Hematopoietic multipotent progenitor cell treated with erythropoietin and hydrocortisone succinate and interleukin-3 and kit ligand, for 17 days (in vitro differentiated cells): ENCODE results near the gene ZNF805.
"Not testable (repeated sequence)": the region's sequence is repeated elsewhere in the genome, so short reads cannot be mapped to it uniquely, and the experiment has no call there.

ENCODE experiments used
- DNase-seq: peaks from one replicate; pipeline ENCODE4 v3.0.0-alpha.2; 2015; ENCODE audit warnings: low spot score

ZNF805 gene

DNA sequence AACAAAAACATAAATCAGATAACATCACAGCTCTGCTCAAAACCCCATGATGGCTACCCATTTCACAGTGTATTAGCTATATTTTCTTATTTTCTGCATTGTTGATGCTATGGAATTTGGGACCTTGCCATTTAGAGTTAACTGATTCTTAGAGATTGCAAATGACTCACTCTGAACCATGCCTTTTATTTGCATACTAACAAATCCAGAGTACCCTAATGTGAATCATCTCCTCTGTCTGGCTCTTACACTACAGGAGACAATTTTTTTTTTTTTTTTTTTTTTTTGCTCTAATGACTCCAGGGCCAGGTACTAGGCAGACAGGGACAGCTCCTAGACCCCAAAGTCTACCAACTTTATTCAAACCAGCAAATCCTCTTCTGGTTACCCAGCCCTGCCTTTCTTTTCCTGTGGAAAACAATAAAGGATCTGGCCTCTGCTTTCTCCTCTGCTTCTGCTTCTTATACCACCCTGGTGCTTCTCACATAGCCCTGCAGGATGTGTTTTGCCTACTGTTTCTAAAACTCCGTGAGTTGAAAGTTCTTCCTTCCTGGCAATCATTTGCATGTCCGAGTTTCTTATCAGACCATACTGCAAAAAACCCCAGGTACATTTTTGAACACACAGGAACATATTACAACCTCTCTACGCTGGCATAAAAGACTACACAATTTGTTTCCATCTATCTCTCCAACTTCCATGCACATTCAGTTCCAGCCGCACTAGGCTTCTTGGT is 29.3 kb downstream of the ZNF805 start:
- no peak for DNase-seq

DNA sequence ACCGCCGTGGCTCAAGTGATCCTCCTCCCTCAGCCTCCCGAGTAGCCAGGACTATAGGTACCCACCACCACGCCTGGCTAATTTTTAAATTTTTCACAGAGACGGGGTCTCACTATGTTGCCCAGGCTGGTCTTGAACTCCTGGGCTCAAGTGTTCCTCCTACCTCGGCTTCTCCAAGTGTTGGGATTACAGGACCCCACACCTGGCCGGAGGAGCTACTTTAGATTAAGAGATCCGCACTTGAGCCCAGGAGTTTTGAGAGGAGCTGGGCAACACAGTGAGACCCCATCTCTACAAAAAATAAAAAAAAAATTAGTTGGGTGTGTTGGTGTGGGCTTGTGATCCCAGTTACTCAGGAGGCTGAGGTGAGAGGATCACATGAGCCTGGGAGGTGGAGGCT is 30.8 kb downstream of the ZNF805 start:
- DNase-seq: no peak

DNA sequence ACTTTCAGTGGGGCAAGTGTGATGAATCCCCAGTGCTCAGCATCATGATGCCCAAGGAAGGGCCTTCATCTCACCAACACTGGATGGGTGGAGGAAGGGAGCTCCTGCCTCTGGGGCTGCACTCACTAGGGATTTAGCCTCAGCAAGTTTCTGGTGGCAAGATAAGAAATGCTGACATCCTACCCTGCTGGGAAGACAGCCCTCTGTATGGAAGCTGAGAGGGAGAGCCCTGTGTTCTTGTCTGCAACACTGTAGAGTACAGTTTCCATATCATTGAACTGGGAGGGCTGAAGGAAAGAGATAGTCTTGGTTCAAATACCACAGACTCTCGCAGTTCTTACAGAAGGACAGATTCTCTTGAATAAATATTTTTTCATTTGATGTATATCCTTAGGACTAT is 32.6 kb downstream of the ZNF805 start:
- no peak for DNase-seq

DNA sequence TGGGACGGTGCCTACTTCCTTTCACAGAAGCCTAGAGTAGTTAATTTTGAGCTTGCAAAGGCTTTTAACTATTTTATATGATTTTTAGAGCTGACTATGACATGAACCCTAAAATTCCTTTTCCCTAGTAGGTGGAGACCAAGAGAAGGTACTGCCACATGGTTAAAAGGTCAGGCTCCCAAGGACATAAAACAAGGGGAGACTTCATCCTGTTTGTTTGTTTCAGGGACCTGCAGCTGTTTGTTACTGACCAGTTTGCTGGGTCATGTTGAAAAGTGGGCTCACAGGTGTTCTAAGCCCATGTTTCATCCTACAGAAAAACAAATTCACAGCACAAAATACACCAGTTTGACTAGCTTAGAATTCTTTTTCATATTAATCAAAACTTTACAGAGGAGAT is 36.0 kb downstream of the ZNF805 start:
- DNase-seq: no peak

- DNase-seq: not testable (repeated sequence)
Measured at GRCh38 chr19:57278481-57278880, 38.0 kb downstream of the ZNF805 start.

GRCh38 chr19:57279418-57280164 is 39.2 kb downstream of the ZNF805 start:
- DNase-seq: peak; percentile 88

DNA sequence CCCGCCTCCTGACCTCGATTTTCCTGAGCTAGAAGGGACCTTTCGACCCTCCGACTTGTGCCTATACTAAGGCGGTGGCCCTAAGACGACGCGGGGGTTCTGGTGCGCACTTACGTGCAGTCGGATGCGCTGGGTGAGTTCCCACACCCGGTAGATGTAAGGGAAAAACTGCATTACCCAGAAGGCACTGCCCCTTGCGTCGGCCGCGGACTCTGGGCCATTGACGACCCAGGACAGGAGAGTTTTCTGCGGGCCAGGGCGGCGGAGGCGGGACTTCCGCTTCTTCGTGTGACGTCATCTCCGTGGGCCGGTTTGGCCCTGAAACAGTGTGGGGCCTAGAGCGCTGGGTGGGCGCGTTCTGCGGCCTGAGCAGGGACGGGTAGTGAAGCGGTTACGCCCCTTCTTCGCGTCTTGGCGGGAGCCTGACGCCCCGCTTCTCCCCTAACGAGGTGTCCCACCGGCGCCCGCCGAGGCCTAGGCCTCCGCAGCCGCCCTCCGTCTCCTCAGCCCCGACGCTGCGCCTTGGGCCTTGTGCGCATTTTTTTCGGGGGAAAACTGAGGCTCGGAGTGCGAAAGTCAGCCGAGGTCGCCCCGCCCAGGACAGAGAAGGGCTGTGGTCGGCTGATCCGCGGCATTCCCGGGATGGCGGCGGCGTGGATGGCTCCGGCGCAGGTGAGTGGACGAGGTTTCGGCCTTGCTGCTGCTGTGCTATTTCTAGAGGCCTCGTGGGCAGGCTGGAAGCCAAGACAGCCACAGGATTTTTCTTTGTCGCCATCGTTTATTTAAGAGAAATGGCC is 39.9 kb downstream of the ZNF805 start, which contains the start of gene ZNF460:
Gene ZNF460 (plus strand): TSS at position 321 of the 797 bp plus-strand sequence. CDS start 322 bp downstream, at position 643.
- peak; percentile 97 for DNase-seq

DNA sequence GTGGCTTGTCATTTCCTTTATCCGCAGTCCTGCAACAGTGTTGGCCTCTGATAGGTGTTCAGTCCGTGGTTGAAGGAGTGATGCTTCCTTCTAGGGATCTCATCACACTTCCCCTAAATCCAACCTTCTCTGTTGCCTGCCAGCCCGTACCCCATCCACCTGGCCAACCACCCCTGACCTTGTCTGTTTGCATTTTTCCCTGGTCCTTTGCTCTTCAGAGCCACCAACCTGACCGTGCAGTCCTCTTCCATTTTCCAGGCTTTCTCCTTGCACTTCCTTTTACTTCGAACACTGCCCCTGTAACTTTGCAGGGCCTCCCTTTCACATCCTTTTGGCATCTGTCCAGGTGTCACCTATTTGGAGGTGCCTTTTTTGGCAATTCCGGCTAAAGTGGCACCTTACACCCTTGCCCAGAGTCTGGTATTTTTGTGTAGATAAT is 40.5 kb downstream of the ZNF805 start:
- peak; percentile 51 for DNase-seq

DNA sequence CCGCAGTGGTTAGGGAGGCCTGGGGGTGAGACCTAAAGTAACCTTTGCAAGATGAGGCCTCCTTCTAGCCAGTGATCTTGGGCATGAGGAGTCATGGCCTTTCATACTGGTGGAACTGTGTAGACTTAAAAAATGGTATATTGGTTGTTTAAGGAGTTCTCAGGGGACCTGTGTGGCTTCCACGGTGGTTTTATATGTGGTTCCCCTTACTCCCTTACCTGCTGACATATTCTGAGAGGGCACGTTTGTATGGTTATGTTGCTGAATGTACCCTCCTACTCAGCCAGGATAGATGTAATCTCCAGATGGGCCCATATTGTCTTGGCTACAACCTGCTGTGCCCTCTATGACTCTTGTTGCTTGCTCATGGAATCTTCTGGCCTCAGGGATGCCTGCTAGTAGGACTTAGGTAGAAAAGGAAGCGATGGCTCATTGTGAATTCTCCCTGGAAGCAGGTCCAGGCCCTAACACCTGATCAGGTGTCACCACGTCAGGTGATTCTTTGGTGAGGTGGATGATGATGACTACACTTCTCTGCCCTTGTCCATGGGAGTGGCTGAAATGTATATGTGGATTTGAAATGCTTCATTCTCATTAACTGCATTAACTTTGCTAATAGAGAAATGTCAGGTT is 41.7 kb downstream of the ZNF805 start:
- no peak for DNase-seq

DNA sequence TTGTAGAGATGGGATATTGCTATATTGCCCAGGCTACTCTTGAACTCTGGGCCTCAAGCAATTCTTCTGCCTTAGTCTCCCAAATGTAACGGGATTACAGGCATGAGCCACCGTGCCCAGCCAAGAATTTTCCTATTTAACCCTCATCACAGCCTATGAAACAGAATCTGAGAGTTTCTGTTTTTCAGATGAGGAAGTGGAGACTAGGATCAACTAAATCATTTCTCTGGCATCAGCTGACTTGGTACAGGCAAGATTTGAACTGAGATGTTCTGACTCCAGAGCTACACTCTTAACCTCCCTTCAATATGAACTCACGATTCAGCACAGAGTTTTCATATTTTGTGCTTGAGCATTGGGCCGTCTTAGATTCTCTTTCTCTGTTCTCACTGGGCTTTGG is 47.9 kb downstream of the ZNF805 start:
- DNase-seq: no peak

DNA sequence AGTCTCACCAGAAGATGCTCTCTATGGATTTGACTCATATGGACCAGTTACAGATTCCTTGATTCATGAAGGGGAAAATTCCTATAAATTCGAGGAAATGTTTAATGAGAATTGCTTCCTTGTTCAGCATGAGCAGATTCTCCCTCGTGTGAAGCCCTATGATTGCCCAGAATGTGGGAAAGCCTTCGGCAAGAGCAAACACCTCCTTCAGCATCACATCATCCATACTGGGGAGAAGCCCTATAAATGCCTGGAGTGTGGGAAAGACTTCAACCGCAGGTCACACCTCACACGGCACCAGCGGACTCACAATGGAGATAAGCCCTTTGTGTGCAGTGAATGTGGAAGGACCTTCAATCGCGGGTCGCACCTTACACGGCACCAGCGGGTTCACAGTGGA is 50.5 kb downstream of the ZNF805 start:
- DNase-seq: no peak

DNA sequence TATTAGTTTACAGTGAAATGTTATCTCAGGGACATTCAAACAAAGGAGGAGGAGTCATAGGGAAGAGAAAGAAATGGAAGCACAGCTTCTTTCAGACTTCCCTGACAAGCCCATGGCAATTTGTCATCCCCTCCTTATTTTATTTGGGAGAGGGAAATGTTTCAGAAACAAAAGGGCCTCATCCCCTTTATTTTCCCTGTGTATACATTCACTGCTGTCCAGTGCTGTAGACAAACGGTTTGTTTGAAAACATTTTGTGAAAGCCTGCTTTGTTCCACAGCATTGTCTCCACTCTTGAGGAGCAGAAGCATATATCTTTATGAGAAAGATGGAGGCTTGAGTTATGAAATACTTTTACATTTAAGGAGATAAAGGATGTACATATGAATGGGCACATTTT is 52.1 kb downstream of the ZNF805 start:
- no peak for DNase-seq

DNA sequence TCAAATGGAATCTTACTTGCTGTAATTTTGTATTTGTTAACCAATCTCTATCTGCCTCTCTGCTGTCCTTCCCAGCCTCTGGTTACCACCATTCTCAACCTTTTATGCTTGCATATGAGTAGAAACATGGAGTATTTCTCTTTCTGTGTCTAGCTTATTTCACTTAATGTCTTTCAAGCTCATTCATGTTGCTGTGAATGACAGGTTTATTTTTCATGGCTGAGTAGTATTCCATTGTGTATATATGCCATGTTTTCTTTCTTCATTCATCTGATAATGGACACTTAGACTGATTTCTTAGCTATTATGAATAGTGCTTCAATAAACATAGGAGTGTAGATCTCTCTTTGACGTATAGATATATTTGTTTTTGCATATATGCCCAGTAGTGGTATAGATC is 53.3 kb downstream of the ZNF805 start:
- DNase-seq: no peak

DNA sequence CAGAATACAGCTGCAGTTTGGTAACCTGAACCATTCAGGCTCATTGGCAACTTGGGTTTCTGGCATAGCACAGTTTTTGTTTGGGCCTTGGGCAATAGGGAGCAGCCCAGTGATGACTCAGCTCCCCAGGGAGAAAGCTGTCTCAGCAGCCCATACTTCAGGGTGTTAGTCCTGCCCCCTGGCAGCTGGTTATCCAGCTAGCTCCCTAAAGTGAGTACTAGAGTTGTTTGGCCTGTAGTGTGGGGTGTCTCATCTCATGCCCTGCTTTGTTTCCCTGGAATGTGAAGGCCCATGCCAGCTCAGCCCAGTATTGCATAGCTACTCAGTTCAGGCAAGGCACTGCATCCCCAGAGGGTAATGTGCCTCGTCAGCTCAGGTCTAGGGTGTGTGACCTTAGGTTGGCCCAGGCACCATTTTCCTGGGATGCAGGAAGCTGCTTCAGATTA is 61.6 kb downstream of the ZNF805 start:
- peak; percentile 63 for DNase-seq

DNA sequence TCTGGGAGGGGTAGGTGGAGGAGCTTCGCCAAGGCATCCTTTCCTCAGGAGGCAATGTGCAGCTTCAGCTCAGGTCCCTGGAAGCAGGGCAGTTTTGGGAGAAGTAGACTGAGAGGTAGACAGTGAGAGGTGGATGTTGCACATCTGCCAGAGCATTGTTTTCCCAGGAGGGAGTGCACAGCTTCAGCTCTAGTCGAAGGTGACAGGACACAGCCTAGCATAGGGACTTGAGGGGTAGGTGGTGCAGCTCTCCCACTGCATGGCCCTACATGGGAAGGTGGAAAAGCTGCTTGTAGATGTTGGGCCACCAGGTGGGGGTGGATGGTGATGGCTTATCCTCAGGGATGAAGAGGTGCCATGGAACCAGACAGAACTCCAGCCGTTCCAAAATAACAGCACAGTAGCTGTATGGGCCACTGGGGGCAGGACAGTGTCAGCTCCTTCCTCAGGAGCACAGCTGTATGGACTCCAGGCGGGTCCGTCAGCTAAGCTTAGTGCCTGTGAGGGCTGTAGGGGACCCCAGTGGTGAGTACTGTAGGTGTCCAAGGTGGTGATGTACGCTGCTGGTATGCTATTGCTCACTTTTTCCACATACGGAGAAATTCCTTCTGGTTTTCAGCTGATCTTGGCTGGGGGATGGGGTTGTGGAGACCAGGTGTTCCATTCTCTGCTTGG is 62.4 kb downstream of the ZNF805 start:
- no peak for DNase-seq
